SK-N-SH (cell line): ENCODE data around the gene CCDC69.

ENCODE experiments used
- GABPA ChIP-seq: IDR thresholded peaks from 2 replicates; pipeline ENCODE4 v1.4.0; 2012; ENCODE audit warnings: low read depth, mild to moderate bottlenecking
- POLR2AphosphoS5 ChIP-seq: IDR thresholded peaks from 2 replicates; pipeline ENCODE4 v1.6.1; 2012; ENCODE audit warnings: low read depth, low read length
- TF ChIP-seq, protein P1 (sequence below): IDR thresholded peaks from 2 replicates; pipeline ENCODE4; 2012
- TF ChIP-seq, protein P2 (sequence below): fragments of 200-600 bp; sonication (generic); IDR thresholded peaks from 2 replicates; pipeline ENCODE4 v1.6.1; 2017; ENCODE audit warnings: antibody characterized with exemption, mild to moderate bottlenecking, moderate library complexity

DNA sequence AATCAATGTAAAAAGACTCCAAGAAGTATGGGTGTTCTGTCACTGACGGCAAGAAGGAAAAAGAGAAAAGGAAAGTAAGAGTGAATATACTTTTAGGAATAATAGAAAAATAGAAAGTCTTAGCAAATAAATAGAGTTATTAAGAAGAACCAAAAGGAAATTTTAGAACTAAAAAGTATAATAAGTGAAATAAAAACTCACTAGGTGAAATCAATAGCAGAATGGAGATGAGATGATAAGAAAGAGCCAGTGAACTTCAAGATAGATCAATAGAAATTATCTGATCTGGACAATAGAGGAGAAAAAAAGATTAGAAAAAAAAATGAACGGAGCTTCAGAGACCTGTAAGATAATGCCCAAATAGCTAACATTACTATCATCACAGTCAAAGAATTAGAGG lies 34.7 kb downstream of the CCDC69 start:
- no peak for TF ChIP-seq POLR2AphosphoS5
- TF ChIP-seq, protein P1, sequence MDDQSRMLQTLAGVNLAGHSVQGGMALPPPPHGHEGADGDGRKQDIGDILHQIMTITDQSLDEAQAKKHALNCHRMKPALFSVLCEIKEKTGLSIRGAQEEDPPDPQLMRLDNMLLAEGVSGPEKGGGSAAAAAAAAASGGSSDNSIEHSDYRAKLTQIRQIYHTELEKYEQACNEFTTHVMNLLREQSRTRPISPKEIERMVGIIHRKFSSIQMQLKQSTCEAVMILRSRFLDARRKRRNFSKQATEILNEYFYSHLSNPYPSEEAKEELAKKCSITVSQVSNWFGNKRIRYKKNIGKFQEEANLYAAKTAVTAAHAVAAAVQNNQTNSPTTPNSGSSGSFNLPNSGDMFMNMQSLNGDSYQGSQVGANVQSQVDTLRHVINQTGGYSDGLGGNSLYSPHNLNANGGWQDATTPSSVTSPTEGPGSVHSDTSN, result no peak
- TF ChIP-seq, protein P2, sequence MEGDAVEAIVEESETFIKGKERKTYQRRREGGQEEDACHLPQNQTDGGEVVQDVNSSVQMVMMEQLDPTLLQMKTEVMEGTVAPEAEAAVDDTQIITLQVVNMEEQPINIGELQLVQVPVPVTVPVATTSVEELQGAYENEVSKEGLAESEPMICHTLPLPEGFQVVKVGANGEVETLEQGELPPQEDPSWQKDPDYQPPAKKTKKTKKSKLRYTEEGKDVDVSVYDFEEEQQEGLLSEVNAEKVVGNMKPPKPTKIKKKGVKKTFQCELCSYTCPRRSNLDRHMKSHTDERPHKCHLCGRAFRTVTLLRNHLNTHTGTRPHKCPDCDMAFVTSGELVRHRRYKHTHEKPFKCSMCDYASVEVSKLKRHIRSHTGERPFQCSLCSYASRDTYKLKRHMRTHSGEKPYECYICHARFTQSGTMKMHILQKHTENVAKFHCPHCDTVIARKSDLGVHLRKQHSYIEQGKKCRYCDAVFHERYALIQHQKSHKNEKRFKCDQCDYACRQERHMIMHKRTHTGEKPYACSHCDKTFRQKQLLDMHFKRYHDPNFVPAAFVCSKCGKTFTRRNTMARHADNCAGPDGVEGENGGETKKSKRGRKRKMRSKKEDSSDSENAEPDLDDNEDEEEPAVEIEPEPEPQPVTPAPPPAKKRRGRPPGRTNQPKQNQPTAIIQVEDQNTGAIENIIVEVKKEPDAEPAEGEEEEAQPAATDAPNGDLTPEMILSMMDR, result no peak
- no peak for TF ChIP-seq GABPA
